SK-N-SH treated with all-trans-retinoic acid at 6 μM for 48 hours (cell line): Measurements from ENCODE around the gene TMC6.

Experiments
- ATAC-seq: fragments of 200-7000 bp; cut with Tn5 transposase; 3 replicates; pipeline ENCODE4 v1.9.1; 2020; ENCODE audit warnings: mild to moderate bottlenecking, moderate library complexity
- ARNTL ChIP-seq: fragments of 450-650 bp; formaldehyde crosslinking; IDR thresholded peaks from 2 replicates; pipeline ENCODE4 v1.5.0; 2020; ENCODE audit warnings: low read depth, mild to moderate bottlenecking, moderate library complexity, borderline replicate concordance
- BACH2 ChIP-seq: fragments of 250-450 bp; sonication (Bioruptor Pico); IDR thresholded peaks from 2 replicates; pipeline ENCODE4 v1.9.0; 2021; ENCODE audit warnings: mild to moderate bottlenecking, borderline replicate concordance
- CSDC2 ChIP-seq: fragments of 250-450 bp; sonication (Bioruptor Pico); IDR thresholded peaks from 2 replicates; pipeline ENCODE4 v1.5.0; 2020; ENCODE audit warnings: mild to moderate bottlenecking, moderate library complexity
- ESRRG ChIP-seq: fragments of 250-450 bp; sonication (Bioruptor Pico); IDR thresholded peaks from 2 replicates; pipeline ENCODE4 v1.6.1; 2021; ENCODE audit warnings: mild to moderate bottlenecking
- ISL1 ChIP-seq: fragments of 250-450 bp; sonication (Bioruptor Pico); IDR thresholded peaks from 2 replicates; pipeline ENCODE4 v2.1.2; 2022; ENCODE audit warnings: mild to moderate bottlenecking, moderate library complexity
- OSR1 ChIP-seq: fragments of 250-450 bp; sonication (Bioruptor Pico); IDR thresholded peaks from 2 replicates; pipeline ENCODE4 v1.8.0; 2022; ENCODE audit warnings: moderate library complexity, mild to moderate bottlenecking, inconsistent platforms
- PPARA ChIP-seq: fragments of 250-450 bp; sonication (Bioruptor Pico); IDR thresholded peaks from 2 replicates; pipeline ENCODE4 v1.5.0; 2020; ENCODE audit warnings: mild to moderate bottlenecking, borderline replicate concordance
- SNAI2 ChIP-seq: fragments of 250-450 bp; sonication (Bioruptor Pico); IDR thresholded peaks from 2 replicates; pipeline ENCODE4 v1.5.0; 2020; ENCODE audit warnings: mild to moderate bottlenecking, moderate library complexity
- TCF4 ChIP-seq: fragments of 250-450 bp; sonication (Bioruptor Pico); IDR thresholded peaks from 2 replicates; pipeline ENCODE4 v1.8.0; 2021; ENCODE audit warnings: mild to moderate bottlenecking, moderate library complexity, borderline replicate concordance
- TOX ChIP-seq: fragments of 250-450 bp; sonication (Bioruptor Pico); IDR thresholded peaks from 2 replicates; pipeline ENCODE4 v1.8.0; 2021; ENCODE audit warnings: mild to moderate bottlenecking, moderate library complexity, borderline replicate concordance
- ZC3H10 ChIP-seq: fragments of 250-450 bp; sonication (Bioruptor Pico); IDR thresholded peaks from 2 replicates; pipeline ENCODE4 v1.5.1; 2021; ENCODE audit warnings: mild to moderate bottlenecking, moderate library complexity
- ZFP3 ChIP-seq: fragments of 250-450 bp; sonication (Bioruptor Pico); IDR thresholded peaks from 2 replicates; pipeline ENCODE4 v1.5.0; 2020; ENCODE audit warnings: mild to moderate bottlenecking, moderate library complexity
- ZFP30 ChIP-seq: fragments of 450-650 bp; formaldehyde crosslinking; IDR thresholded peaks from 2 replicates; pipeline ENCODE4 v1.5.0; 2022; ENCODE audit warnings: mild to moderate bottlenecking, moderate library complexity
- ZNF565 ChIP-seq: fragments of 450-650 bp; formaldehyde crosslinking; conservative IDR thresholded peaks from 2 replicates; pipeline ENCODE4 v1.5.0; 2020; ENCODE audit warnings: low read depth, mild to moderate bottlenecking, moderate library complexity
- ZNF8 ChIP-seq: fragments of 450-650 bp; formaldehyde crosslinking; IDR thresholded peaks from 2 replicates; pipeline ENCODE4 v1.5.0; 2020; ENCODE audit warnings: mild to moderate bottlenecking, moderate library complexity
- TF ChIP-seq, protein P1 (sequence below): fragments of 250-450 bp; sonication (Bioruptor Pico); IDR thresholded peaks from 2 replicates; pipeline ENCODE4 v1.5.0; 2020; ENCODE audit warnings: mild to moderate bottlenecking, moderate library complexity
- TF ChIP-seq, protein P2 (sequence below): fragments of 250-450 bp; sonication (Bioruptor Pico); IDR thresholded peaks from 2 replicates; pipeline ENCODE4 v1.8.0; 2021; ENCODE audit warnings: low read depth, mild to moderate bottlenecking, moderate library complexity, borderline replicate concordance
- TF ChIP-seq, protein P3 (sequence below): fragments of 250-450 bp; sonication (Bioruptor Pico); IDR thresholded peaks from 2 replicates; pipeline ENCODE4 v1.5.1; 2020; ENCODE audit warnings: low read depth, mild to moderate bottlenecking, moderate library complexity
- TF ChIP-seq, protein P4 (sequence below): fragments of 250-450 bp; sonication (Bioruptor Pico); IDR thresholded peaks from 2 replicates; pipeline ENCODE4 v1.5.1; 2021; ENCODE audit warnings: mild to moderate bottlenecking, moderate library complexity
- TF ChIP-seq, protein P5 (sequence below): fragments of 250-450 bp; sonication (Bioruptor Pico); IDR thresholded peaks from 2 replicates; pipeline ENCODE4 v1.8.0; 2020; ENCODE audit warnings: mild to moderate bottlenecking, moderate library complexity, borderline replicate concordance

TMC6 gene

DNA sequence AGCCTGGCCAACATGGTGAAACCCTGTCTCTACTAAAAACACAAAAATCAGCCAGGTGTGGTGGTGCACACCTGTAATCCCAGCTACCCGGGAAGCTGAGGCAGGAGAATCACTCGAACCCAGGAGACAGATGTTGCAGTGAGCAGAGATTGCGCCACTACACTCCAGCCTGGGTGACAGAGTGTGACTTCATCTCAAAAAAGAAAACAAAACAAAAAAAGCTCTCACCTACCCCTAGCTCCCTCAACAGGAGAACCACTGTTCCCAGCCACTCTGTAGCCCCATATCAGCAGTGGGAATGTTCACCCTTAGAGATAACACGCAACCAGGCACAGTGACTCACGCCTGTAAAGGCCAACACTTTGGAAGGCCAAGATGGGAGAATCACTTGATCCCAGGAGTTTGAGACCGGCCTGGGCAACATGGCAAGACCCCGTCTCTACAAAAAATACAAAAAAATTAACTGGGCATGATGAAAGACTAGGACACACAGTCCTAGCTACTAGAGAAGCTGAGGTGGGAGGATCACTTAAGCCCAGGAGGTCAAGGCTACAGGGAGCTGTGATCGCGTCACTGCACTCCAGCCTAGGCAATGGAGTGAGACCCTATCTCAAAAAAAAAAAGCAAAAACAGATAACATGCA is 7.4 kb upstream of the TMC6 start:
- ATAC-seq: no peak
- TF ChIP-seq OSR1 (CRISPR knock-in tag) (no peak), BACH2 (CRISPR knock-in tag) (no peak), ZC3H10 (CRISPR knock-in tag) (no peak), ZFP30 (CRISPR knock-in tag) (no peak), ARNTL (CRISPR knock-in tag) (no peak), ZNF565 (no peak)
- TF ChIP-seq, protein P1, sequence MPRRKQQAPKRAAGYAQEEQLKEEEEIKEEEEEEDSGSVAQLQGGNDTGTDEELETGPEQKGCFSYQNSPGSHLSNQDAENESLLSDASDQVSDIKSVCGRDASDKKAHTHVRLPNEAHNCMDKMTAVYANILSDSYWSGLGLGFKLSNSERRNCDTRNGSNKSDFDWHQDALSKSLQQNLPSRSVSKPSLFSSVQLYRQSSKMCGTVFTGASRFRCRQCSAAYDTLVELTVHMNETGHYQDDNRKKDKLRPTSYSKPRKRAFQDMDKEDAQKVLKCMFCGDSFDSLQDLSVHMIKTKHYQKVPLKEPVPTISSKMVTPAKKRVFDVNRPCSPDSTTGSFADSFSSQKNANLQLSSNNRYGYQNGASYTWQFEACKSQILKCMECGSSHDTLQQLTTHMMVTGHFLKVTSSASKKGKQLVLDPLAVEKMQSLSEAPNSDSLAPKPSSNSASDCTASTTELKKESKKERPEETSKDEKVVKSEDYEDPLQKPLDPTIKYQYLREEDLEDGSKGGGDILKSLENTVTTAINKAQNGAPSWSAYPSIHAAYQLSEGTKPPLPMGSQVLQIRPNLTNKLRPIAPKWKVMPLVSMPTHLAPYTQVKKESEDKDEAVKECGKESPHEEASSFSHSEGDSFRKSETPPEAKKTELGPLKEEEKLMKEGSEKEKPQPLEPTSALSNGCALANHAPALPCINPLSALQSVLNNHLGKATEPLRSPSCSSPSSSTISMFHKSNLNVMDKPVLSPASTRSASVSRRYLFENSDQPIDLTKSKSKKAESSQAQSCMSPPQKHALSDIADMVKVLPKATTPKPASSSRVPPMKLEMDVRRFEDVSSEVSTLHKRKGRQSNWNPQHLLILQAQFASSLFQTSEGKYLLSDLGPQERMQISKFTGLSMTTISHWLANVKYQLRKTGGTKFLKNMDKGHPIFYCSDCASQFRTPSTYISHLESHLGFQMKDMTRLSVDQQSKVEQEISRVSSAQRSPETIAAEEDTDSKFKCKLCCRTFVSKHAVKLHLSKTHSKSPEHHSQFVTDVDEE (CRISPR knock-in tag): no peak
- TF ChIP-seq, protein P2, sequence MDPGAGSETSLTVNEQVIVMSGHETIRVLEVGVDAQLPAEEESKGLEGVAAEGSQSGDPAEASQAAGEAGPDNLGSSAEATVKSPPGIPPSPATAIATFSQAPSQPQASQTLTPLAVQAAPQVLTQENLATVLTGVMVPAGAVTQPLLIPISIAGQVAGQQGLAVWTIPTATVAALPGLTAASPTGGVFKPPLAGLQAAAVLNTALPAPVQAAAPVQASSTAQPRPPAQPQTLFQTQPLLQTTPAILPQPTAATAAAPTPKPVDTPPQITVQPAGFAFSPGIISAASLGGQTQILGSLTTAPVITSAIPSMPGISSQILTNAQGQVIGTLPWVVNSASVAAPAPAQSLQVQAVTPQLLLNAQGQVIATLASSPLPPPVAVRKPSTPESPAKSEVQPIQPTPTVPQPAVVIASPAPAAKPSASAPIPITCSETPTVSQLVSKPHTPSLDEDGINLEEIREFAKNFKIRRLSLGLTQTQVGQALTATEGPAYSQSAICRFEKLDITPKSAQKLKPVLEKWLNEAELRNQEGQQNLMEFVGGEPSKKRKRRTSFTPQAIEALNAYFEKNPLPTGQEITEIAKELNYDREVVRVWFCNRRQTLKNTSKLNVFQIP (CRISPR knock-in tag): no peak

DNA sequence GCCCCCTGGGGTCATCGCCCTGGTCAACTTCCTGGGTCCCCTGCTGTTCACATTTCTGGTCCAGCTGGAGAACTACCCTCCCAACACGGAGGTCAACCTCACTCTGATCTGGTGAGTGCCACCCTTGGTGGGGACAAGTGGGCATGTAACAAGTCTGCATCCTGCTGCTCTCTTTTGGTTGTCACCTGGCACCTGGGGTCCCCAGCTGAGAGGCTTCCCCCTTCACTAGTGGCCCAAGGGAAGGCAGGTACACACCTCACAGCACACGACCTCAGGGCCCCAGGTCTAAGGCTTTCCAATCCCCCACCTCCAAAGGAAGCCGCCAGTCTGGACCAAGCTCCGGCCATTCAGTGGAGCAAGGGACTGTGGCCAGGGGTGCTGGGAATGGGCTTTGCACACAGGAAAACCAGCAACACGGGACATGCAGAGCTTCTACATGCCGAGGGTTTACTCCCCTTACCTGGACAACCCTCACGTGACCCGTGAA is 6.4 kb upstream of the TMC6 start:
- no peak for TF ChIP-seq TOX (CRISPR knock-in tag)
- TF ChIP-seq ZFP30 (CRISPR knock-in tag): no peak
- TF ChIP-seq PPARA: no peak
- TF ChIP-seq, protein P3, sequence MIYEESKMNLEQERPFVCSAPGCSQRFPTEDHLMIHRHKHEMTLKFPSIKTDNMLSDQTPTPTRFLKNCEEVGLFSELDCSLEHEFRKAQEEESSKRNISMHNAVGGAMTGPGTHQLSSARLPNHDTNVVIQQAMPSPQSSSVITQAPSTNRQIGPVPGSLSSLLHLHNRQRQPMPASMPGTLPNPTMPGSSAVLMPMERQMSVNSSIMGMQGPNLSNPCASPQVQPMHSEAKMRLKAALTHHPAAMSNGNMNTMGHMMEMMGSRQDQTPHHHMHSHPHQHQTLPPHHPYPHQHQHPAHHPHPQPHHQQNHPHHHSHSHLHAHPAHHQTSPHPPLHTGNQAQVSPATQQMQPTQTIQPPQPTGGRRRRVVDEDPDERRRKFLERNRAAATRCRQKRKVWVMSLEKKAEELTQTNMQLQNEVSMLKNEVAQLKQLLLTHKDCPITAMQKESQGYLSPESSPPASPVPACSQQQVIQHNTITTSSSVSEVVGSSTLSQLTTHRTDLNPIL (CRISPR knock-in tag): no peak
- TF ChIP-seq TCF4: no peak
- no peak for TF ChIP-seq ZNF8 (CRISPR knock-in tag)
- TF ChIP-seq ZFP3 (CRISPR knock-in tag): no peak
- ATAC-seq: no peak

DNA sequence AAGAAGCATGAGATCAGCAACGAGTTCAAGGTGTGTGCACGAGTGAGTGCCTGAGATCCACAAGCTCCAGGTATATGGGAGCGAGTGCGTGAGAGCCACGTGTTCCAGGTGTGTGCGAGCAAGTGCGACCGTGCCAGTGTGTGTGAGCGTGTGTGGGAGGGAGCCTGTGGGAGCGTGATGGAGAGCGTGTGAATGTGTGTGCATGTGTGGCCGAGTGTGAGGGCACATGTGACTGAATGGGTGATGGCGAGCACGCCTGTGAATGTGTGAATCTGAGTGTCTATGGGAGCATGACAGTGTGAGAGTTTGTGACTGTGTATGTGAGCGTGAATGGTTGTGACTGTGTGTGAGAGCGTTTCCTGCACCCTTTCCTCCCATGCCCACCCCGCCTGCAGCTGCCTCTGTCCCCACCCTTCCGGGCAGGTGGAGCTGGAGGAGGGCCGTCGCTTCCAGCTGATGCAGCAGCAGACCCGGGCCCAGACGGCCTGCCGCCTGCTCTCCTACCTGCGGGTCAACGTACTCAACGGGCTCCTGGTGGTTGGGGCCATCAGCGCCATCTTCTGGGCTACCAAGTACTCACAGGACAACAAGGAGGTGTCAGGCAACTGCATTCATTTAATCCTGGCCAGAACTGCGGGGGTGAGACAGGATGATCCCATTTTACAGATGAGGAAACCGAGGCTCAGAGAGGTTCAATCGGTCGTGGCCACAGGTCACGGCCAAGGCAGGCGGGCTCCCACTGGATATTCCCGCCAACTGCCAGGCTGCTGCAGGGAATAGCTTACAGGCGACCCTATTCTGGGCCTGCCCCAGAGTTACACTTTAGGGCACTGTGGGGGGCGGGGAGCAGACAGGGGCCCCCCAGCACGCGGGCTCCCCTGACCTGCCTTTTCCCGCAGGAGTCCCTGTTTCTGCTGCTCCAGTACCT is 5.7 kb upstream of the TMC6 start:
- peak; percentile 67 for ATAC-seq
- TF ChIP-seq, protein P1 (CRISPR knock-in tag): no peak
- TF ChIP-seq OSR1 (CRISPR knock-in tag) (no peak), ZNF8 (CRISPR knock-in tag) (no peak), TCF4 (no peak), BACH2 (CRISPR knock-in tag) (no peak), ISL1 (CRISPR knock-in tag) (no peak), SNAI2 (CRISPR knock-in tag) (no peak), TOX (CRISPR knock-in tag) (no peak), ESRRG (CRISPR knock-in tag) (no peak), ZC3H10 (CRISPR knock-in tag) (no peak), ZNF565 (no peak), CSDC2 (CRISPR knock-in tag) (no peak), ZFP30 (CRISPR knock-in tag) (no peak), ARNTL (CRISPR knock-in tag) (no peak), ZFP3 (CRISPR knock-in tag) (no peak)
- TF ChIP-seq, protein P4, sequence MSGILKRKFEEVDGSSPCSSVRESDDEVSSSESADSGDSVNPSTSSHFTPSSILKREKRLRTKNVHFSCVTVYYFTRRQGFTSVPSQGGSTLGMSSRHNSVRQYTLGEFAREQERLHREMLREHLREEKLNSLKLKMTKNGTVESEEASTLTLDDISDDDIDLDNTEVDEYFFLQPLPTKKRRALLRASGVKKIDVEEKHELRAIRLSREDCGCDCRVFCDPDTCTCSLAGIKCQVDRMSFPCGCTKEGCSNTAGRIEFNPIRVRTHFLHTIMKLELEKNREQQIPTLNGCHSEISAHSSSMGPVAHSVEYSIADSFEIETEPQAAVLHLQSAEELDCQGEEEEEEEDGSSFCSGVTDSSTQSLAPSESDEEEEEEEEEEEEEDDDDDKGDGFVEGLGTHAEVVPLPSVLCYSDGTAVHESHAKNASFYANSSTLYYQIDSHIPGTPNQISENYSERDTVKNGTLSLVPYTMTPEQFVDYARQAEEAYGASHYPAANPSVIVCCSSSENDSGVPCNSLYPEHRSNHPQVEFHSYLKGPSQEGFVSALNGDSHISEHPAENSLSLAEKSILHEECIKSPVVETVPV (CRISPR knock-in tag): no peak
- TF ChIP-seq, protein P3 (CRISPR knock-in tag): no peak
- TF ChIP-seq, protein P5, sequence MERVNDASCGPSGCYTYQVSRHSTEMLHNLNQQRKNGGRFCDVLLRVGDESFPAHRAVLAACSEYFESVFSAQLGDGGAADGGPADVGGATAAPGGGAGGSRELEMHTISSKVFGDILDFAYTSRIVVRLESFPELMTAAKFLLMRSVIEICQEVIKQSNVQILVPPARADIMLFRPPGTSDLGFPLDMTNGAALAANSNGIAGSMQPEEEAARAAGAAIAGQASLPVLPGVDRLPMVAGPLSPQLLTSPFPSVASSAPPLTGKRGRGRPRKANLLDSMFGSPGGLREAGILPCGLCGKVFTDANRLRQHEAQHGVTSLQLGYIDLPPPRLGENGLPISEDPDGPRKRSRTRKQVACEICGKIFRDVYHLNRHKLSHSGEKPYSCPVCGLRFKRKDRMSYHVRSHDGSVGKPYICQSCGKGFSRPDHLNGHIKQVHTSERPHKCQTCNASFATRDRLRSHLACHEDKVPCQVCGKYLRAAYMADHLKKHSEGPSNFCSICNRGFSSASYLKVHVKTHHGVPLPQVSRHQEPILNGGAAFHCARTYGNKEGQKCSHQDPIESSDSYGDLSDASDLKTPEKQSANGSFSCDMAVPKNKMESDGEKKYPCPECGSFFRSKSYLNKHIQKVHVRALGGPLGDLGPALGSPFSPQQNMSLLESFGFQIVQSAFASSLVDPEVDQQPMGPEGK: no peak
